SK-N-SH (cell line): ENCODE data around the gene TECPR1.

Source experiments
- ELF1 ChIP-seq: IDR thresholded peaks from 2 replicates; pipeline ENCODE4 v1.4.0; 2012
- RAD21 ChIP-seq: IDR thresholded peaks from 2 replicates; pipeline ENCODE4 v1.6.1; 2012; ENCODE audit warnings: mild to moderate bottlenecking, low read length
- SIN3A ChIP-seq: IDR thresholded peaks from 2 replicates; pipeline ENCODE4 v1.6.1; 2012; ENCODE audit warnings: low read depth, mild to moderate bottlenecking, low read length, moderate library complexity, borderline replicate concordance
- TCF12 ChIP-seq: IDR thresholded peaks from 2 replicates; pipeline ENCODE4 v1.4.0; 2012
- TF ChIP-seq, protein P1 (sequence below): fragments of 200-600 bp; sonication (generic); IDR thresholded peaks from 2 replicates; pipeline ENCODE4 v1.6.1; 2017; ENCODE audit warnings: antibody characterized with exemption, mild to moderate bottlenecking, moderate library complexity

DNA sequence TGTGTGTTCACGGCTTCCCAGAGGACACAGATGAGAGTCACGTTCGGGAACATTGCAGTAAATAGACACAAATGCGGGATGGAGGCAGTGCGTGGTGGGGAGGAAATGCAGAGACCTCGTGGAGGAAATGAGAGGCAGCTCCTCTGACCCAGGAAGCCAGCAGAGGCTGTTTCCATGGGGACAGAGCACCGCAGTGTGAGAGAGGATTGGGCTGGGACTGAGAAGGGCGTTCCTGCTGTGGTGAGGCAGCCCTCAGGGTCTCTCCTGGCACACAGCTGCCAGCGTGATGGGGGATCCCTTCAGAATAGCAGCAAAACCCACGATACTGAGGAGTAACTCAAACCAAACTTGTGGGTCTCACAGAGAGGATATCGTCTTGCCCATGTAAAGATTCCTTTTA lies 62.5 kb downstream of the TECPR1 start:
- TF ChIP-seq TCF12 (no peak), ELF1 (no peak), SIN3A (no peak), RAD21 (no peak)
- TF ChIP-seq, protein P1, sequence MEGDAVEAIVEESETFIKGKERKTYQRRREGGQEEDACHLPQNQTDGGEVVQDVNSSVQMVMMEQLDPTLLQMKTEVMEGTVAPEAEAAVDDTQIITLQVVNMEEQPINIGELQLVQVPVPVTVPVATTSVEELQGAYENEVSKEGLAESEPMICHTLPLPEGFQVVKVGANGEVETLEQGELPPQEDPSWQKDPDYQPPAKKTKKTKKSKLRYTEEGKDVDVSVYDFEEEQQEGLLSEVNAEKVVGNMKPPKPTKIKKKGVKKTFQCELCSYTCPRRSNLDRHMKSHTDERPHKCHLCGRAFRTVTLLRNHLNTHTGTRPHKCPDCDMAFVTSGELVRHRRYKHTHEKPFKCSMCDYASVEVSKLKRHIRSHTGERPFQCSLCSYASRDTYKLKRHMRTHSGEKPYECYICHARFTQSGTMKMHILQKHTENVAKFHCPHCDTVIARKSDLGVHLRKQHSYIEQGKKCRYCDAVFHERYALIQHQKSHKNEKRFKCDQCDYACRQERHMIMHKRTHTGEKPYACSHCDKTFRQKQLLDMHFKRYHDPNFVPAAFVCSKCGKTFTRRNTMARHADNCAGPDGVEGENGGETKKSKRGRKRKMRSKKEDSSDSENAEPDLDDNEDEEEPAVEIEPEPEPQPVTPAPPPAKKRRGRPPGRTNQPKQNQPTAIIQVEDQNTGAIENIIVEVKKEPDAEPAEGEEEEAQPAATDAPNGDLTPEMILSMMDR = no peak
